Right lobe of liver (tissue), 6 donors: Measurements from ENCODE around the gene LYRM9. TPM values are rescaled to one million over a fixed set of nuclear protein-coding genes. Genes with fewer than 3 reads are reported as not detected.

ENCODE experiments used
- ATAC-seq, 4 donors: fragments of 200-7000 bp; cut with Tn5 transposase; one replicate each; pipeline ENCODE4 v1.9.1; 2020; ENCODE audit warnings: mild to moderate bottlenecking in 4 of 4, moderate library complexity in 4 of 4
- DNase-seq, 3 donors: peaks; one replicate each; pipeline ENCODE4 v3.0.0-alpha.2; 2020
- H3K27ac ChIP-seq, 3 donors: fragments of 200-600 bp; one replicate each; pipeline ENCODE4 v1.8.0; 2022
- H3K27me3 ChIP-seq, 2 donors: fragments of 200-600 bp; one replicate each; pipeline ENCODE4 v1.8.0; 2022
- H3K36me3 ChIP-seq, 4 donors: fragments of 200-600 bp; sonication (generic) in 1 of 4; one replicate each; pipeline versions ENCODE4 v1.5.1 to v1.8.0; 2017 to 2022; ENCODE audit warnings: control low read depth in 1 of 4
- H3K4me1 ChIP-seq, 4 donors: fragments of 200-600 bp; sonication (generic) in 1 of 4; one replicate each; pipeline versions ENCODE4 v1.5.1 to v1.8.0; 2017 to 2022; ENCODE audit warnings: control low read depth in 1 of 4
- H3K4me3 ChIP-seq, 3 donors: fragments of 200-600 bp; one replicate each; pipeline ENCODE4 v1.8.0; 2022
- H3K9me3 ChIP-seq, 4 donors: fragments of 200-600 bp; sonication (generic) in 1 of 4; one replicate each; pipeline versions ENCODE4 v1.5.1 to v1.8.0; 2017 to 2022; ENCODE audit warnings: control low read depth in 1 of 4
- POLR2A ChIP-seq: fragments of 450-650 bp; IDR thresholded peaks from one replicate; pipeline ENCODE4 v1.6.1; 2017; ENCODE audit warnings: antibody characterized with exemption, mild to moderate bottlenecking
- WGBS: methylation state at CpG from one replicate; pipeline ENCODE4 v1.1.6; 2018; ENCODE audit warnings: low coverage, low lambda C conversion rate; ENCODE audit not compliant: insufficient coverage; ENCODE audit errors: missing lambda C conversion rate; 5-methylcytosine and 5-hydroxymethylcytosine counted together
- intact Hi-C, 2 donors: fragments of 100-400 bp; cut with DNase I; formaldehyde crosslinking; loops; one replicate each; pipeline versions ENCODE4 v1.11.2 to v1.14.1; 2022
- total RNA-seq, 6 experiments: library from RNA; depleted of rRNA in 2 of 6; stranded (reverse); fragments of >200 nt in 2 of 6; fragmentation: NEBNext Ultra II Directional in 3 of 6; extraction: Animal tissue kit (Norgen Biotek cat#: 25700) in 3 of 6; gene quantifications; one replicate each; pipeline versions ENCODE4 v1.1.0 to v1.2.4, GENCODE V29; 2016 to 2023
- TF ChIP-seq, protein P1 (sequence below), 4 donors: fragments of 200-600 bp in 3 of 4; fragments of 450-650 bp in 1 of 4; IDR thresholded peaks; one replicate each; pipeline versions ENCODE4 v1.5.1 to v1.8.0; 2016 to 2022; ENCODE audit warnings: antibody characterized with exemption in 4 of 4, mild to moderate bottlenecking in 2 of 4
- donor health status: DM: no; HTN: yes; CAD: no.
- donor health status: DM: no; HTN: no; CAD: no.
- donor health status: DM: no; HTN: no; CAD: no.
- donor health status: DM: no; HTN: yes; CAD: no.
- donor health status: DM: no; HTN: yes; CAD: no.

Gene LYRM9
- total RNA-seq, 6 experiments from 2014 or later = 4.1 to 7.2 (median 5.5) TPM

DNA sequence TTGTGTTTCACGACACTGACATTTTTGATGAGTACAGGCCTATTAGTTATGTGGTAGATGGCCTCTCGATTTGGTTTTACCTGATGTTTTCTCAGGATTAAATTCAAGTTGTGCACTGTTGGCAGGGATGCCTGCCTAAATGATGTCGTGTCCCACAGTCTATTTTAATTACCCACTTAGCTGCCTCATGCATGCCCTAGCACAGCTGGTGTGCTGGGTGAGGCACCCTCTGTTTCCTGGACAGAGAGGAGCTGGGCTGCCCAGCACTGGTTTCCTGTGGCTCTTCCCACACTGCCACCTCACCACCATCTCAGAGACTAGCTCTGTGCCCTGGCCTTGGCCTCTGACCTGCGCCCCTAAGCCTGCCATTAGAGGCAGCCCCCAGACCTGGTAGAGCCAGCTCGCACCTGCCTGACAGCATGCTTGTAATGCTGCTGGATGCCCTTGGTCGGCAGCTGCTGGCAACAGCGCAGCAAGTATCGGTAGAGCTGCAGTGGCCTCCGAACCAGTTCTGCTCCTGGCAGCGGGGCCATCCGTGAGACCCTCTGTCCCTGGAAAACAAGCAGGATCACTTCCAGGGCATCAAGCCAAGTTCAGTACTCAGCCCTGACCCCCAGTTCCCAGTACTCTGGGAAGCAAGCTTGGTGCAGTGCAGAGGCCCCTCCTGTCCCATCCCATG is 10.9 kb downstream of the LYRM9 start:
- 79% methylated on average over 3 of the region's 11 CpGs for WGBS
- intact Hi-C loops = loop anchor here in 1 of 2 donors (5.0 kb wide), 1 partner anchor 80 kb away; the partner anchor contains the start of gene NOS2
- ATAC-seq (no peak), DNase-seq (no peak)
- Histone ChIP-seq H3K27ac (no peak overlapping the region), H3K4me1 (peaks cover 0 to 3% (median 0%) of the 10 kb centered on the region in 4 donors), H3K4me3 (no peak overlapping the region), H3K27me3 (no peaks in the 10 kb centered on the region), H3K9me3 (no peaks in the 10 kb centered on the region), H3K36me3 (no peaks in the 10 kb centered on the region)
- no peak for TF ChIP-seq POLR2A
- TF ChIP-seq, protein P1, sequence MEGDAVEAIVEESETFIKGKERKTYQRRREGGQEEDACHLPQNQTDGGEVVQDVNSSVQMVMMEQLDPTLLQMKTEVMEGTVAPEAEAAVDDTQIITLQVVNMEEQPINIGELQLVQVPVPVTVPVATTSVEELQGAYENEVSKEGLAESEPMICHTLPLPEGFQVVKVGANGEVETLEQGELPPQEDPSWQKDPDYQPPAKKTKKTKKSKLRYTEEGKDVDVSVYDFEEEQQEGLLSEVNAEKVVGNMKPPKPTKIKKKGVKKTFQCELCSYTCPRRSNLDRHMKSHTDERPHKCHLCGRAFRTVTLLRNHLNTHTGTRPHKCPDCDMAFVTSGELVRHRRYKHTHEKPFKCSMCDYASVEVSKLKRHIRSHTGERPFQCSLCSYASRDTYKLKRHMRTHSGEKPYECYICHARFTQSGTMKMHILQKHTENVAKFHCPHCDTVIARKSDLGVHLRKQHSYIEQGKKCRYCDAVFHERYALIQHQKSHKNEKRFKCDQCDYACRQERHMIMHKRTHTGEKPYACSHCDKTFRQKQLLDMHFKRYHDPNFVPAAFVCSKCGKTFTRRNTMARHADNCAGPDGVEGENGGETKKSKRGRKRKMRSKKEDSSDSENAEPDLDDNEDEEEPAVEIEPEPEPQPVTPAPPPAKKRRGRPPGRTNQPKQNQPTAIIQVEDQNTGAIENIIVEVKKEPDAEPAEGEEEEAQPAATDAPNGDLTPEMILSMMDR (IDR thresholded peaks at IDR 0.05) = no peak

DNA sequence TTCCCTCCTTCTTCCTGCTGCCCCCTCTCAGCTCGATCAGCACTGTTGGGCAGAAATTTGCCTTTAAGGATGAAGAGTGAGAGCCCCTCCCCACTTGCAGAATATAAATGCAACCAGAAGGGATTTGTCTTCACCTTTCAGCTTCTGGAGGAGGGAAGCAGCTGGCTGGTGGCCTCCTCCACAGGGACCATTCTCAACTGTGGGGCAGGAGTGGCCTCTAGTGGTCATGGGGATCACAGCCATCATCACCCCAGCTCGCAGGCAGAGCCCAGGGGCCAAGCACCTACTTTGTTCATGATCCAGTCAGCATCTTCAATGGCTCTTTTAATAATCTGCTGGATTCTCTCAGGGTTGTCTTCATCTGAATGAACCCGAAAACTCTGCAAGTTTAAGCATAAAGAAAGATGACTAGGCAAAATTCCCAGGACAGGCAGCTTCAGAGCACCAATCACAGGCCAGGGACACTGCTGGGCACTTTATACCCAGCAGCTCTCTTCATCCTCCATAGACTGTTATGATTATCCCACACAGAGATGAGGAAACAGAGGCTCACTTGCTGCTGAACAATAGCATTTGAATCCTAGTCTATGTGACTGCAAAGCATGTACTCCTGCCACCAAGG is 13.1 kb downstream of the LYRM9 start:
- Histone ChIP-seq H3K4me1 (no peaks in the 10 kb centered on the region), H3K9me3 (no peaks in the 10 kb centered on the region), H3K27me3 (no peaks in the 10 kb centered on the region), H3K36me3 (no peaks in the 10 kb centered on the region), H3K27ac (no peak overlapping the region), H3K4me3 (no peak overlapping the region)
- intact Hi-C loops = loop anchor here (5.0 to 10.0 kb wide), 5 partner anchors 73 to 215 kb away; partner anchors contain the start of gene NOS2 (in 1 of the 2)
- no peak for TF ChIP-seq POLR2A
- TF ChIP-seq, protein P1 (IDR thresholded peaks at IDR 0.05) = peak; percentile 83 to 89 (median 86)
- 16% methylated on average over 3 of the region's 3 CpGs for WGBS
- peak; percentile 93 to 99 (median 96) for ATAC-seq
- DNase-seq = peak; percentile 72 to 77 (median 74)

DNA sequence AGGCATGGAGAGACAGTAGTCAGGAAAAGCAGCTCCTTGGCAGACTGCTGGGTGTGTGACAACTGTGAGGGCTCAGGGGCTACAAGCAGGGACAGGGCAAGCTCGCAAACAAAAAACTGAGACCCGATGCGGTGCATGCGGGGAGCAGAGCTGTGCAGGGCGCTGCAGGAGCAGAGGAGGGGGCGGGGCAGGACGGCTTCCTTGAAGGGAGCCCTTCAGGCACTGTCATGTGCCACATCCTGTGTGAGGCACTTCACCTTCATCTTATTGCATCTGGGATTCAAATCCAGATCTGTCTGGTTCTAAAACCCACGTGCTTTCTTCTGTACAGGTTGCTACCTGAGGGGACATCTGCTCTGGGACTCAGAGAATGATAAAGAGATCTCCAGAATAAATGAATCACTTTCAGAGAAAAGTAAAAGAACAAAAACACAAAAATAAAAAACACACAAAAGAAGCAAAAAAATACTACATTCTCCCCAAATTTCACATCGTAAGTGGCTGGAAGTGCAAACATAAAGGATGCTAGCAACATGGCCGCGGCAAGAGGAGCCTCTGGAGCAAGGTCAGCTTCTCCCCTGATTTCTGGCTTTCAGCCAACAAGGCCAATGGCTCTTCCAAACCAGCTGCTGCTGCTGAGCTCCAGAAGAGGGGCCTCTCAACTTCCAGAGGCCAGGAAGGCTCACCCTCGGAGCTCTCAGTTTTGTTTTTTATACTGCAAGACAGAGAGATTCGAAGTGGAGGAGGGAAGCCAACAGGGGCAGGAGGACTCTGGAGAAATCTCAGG is 14.2 kb downstream of the LYRM9 start:
- Histone ChIP-seq H3K4me1 (no peaks in the 10 kb centered on the region), H3K9me3 (no peaks in the 10 kb centered on the region), H3K36me3 (no peaks in the 10 kb centered on the region), H3K27ac (no peak overlapping the region), H3K27me3 (no peaks in the 10 kb centered on the region), H3K4me3 (no peak overlapping the region)
- no peak for DNase-seq
- WGBS = 74% methylated on average over 6 of the region's 13 CpGs
- intact Hi-C loops = loop anchor here (5.0 to 10.0 kb wide), 4 partner anchors 72 to 214 kb away; no protein-coding TSS in a partner anchor
- ATAC-seq = no peak
- TF ChIP-seq, protein P1 (IDR thresholded peaks at IDR 0.05) = no peak
- TF ChIP-seq POLR2A = no peak

- H3K9me3 ChIP-seq = no peaks in the 10 kb centered on the region
- intact Hi-C loops = loop anchor here in 1 of 2 donors (10.0 kb wide), 1 partner anchor 209 kb away; no protein-coding TSS in a partner anchor
- ATAC-seq = no peak
Measured at GRCh38 chr17:27873746-27874145, 19.4 kb downstream of the LYRM9 start.

More at GRCh38 chr17:27873746-27874145, 19.4 kb downstream of the LYRM9 start:
- 100% methylated on average over 2 of the region's 2 CpGs for WGBS
- Histone ChIP-seq H3K4me1 (no peaks in the 10 kb centered on the region), H3K27ac (no peak overlapping the region), H3K4me3 (no peak overlapping the region), H3K36me3 (no peaks in the 10 kb centered on the region), H3K27me3 (no peaks in the 10 kb centered on the region)
- TF ChIP-seq, protein P1 (IDR thresholded peaks at IDR 0.05) = no peak
- TF ChIP-seq POLR2A = no peak
- no peak for DNase-seq
